ENCODE measurements around the gene GDF10.

Gene GDF10

DNA sequence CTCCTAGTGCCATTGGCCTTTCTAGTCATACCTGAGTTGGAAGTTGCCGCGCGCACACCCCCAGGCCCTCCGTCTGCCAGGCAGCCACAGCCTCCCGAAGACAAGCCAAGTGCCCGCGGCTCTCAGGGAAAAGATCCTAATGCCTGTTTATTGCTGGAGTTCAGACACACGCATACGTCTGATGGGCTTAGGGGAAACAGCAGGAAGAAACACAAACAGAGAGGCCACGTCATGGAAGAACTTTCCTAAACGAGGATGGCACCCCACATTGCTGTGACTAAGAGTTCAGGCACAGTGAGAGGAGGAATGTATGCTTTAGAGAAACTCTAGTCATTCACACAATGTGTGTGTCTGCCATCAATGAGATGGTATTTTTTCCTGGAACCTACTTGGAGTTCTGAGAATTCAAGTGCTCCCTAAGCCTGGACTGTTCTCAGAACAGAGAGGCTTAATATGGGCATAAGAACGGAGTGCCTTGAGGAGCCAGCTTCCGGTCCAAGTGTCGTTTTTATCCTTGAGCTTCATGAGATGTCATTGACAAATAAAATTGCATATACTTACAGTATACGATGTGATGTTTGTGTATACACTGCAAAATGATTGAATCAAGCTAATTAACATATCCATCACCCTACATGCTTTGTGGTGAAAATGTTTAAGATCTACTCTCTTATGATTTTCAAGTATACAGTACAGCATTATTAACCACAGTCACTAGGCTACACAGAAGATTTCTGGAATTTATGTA lies 36.6 kb downstream of the GDF10 start:
- no peak for DNase-seq

DNA sequence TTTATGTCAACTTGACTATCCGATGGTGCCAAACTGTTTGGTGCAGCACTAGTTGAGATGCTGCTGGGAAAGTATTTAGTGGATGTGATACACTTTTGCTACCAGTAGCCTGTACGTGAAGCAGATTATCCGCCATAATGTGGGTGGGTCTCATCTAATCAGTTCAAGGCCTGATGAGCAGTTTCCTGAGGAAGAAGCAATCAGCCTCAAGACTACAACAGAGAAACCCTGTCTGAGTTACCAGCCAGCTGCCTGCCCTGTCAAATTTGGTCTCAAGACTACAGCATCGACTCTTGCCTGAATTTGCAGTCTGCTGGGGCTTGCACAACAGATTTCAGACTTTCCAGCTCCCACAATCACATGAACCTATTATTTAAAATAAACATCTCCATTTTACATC lies 37.3 kb downstream of the GDF10 start:
- no peak for DNase-seq

- DNase-seq, result no peak
Observed at GRCh38 chr10:47339186-47339735, 39.3 kb downstream of the GDF10 start.

- peak; percentile 33 for DNase-seq
Observed at GRCh38 chr10:47339759-47340607, 40.0 kb downstream of the GDF10 start.

GRCh38 chr10:47340608-47341170 lies 40.7 kb downstream of the GDF10 start:
- DNase-seq, result peak; percentile 4

DNA sequence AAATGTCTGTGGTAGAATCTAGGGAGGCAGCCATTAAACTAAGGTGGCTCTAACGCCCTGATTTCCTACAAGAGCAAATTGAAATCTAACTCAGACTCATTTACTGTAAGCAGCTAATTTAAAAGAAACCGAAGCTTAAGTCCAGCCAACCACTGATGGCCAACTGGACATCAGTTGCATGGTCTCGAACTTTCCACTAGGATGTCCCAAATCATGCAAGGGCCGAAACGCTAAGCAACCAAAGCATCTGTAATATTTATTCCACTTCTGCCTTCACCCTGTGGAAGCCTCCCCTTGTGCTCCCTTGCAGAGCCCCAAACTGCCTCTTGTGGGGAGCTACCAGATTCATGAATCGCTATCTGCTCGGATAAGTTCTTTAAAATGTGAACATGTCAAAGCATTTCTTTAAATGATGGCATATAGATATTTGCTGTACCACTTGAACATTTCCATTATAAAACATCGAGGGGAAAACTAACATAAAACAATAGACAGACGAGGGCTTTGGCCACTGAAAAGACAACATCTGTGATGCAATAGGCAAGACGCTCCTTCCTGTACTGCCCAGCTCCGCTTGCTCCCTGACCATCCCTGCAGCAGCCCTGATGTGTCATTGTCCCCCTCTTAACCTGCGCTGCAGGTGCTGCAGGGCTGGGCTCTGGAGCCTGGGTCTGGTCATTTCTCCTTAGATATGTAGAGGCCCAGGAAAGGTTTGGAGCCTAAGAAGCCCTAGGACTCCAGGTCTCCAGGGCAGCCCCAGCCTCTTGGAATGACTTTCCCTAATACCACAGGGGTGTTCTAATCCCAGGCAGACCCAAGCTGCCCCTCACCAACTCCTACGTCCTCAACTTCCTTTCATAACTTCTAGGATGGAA lies 45.2 kb downstream of the GDF10 start:
- DNase-seq, result no peak

DNA sequence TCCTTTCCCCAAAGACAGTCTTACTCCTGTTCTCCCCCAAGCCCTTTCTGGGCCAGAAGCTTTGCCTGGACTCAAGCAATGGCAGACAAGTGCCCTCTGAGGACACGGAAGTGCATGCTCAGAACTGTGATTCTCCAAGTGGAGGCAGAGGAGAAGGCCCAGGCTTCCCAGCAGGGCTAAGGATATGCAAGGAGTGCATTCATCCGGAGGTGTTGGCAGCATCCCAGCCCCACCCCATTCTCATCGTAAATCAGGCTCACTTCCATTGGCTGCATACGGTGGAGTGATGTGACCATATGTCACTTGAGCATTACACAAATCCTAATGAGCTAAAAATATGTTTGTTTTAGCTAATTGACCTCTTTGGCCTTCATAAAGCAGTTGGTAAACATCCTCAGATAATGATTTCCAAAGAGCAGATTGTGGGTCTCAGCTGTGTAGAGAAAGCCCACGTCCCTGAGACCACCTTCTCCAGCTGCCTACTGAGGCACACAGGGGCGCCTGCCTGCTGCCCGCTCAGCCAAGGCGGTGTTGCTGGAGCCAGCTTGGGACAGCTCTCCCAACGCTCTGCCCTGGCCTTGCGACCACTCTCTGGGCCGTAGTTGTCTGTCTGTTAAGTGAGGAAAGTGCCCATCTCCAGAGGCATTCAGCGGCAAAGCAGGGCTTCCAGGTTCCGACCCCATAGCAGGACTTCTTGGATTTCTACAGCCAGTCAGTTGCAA lies 46.7 kb downstream of the GDF10 start:
- no peak for DNase-seq

GRCh38 chr10:47347303-47347675 lies 47.3 kb downstream of the GDF10 start:
- no peak for DNase-seq

DNA sequence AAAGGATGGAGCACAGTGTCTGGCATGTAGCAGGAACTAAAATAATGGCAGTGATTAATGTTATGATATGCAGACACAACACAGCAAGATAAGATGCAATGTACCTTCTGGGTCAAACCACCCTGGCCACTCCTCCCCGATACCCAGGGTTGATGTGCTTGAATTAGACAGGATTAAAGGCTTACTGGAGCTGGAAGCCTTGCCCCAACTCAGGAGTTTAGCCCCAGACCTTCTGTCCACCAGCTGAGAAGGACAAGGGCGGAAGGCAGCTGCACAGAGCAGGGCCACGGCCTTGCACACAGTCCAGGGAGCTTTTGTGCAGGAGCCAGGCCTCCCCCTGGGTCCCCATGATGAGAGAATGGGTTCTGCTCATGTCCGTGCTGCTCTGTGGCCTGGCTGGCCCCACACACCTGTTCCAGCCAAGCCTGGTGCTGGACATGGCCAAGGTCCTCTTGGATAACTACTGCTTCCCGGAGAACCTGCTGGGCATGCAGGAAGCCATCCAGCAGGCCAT lies 48.2 kb downstream of the GDF10 start, which contains the start of gene RBP3:
TSS of gene RBP3 (plus strand) at position 226 of the 514 bp plus-strand sequence. CDS start at position 348, 122 bp downstream.
- DNase-seq, result no peak

- no peak for DNase-seq
Observed at GRCh38 chr10:47348661-47349470, 48.9 kb downstream of the GDF10 start.

- DNase-seq, result no peak
Observed at GRCh38 chr10:47349516-47349915, 49.5 kb downstream of the GDF10 start.

DNA sequence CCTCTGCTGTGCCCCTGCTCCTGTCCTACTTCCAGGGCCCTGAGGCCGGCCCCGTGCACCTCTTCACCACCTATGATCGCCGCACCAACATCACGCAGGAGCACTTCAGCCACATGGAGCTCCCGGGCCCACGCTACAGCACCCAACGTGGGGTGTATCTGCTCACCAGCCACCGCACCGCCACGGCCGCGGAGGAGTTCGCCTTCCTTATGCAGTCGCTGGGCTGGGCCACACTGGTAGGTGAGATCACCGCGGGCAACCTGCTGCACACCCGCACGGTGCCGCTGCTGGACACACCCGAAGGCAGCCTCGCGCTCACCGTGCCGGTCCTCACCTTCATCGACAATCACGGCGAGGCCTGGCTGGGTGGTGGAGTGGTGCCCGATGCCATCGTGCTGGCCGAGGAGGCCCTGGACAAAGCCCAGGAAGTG lies 50.0 kb downstream of the GDF10 start:
- no peak for DNase-seq

- no peak for DNase-seq
Observed at GRCh38 chr10:47350671-47351640, 51.0 kb downstream of the GDF10 start.

GRCh38 chr10:47351899-47352815 lies 52.2 kb downstream of the GDF10 start:
- DNase-seq, result no peak

DNA sequence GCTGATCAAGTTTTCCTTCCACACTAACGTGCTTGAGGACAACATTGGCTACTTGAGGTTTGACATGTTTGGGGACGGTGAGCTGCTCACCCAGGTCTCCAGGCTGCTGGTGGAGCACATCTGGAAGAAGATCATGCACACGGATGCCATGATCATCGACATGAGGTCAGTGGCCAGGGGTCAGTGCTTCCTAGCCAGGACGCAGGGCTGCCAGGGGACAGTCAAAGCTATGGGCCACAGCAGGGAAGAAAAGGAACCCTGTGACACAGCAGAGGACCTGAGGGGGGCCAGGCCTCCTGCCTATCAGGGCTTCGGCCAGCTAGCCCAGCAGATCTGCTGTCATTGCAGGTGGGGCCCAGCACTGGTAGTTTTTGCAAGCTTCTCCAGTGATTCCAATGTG lies 53.4 kb downstream of the GDF10 start:
- no peak for DNase-seq

DNA sequence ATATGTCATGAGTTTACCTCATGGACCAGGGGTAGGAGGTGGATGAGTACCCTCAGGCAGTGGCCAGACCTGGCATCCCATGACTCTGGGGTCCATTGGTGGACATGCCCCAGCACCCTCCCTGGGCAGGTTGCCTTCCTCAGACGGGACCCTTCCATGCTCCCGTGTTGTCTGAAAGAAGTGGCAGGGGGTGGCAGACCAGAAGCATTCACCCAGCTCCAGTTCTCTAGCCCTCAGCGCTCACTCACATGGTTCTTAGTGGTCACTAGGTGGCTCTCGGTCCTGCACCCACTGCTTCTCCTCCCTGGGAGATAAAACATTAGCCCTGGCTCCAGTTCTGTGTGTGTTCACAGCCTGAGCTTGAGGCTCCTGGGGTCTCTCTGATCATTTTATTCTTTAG lies 54.2 kb downstream of the GDF10 start:
- DNase-seq, result no peak

GRCh38 chr10:47354900-47355299 lies 54.9 kb downstream of the GDF10 start:
- no peak for DNase-seq

DNA sequence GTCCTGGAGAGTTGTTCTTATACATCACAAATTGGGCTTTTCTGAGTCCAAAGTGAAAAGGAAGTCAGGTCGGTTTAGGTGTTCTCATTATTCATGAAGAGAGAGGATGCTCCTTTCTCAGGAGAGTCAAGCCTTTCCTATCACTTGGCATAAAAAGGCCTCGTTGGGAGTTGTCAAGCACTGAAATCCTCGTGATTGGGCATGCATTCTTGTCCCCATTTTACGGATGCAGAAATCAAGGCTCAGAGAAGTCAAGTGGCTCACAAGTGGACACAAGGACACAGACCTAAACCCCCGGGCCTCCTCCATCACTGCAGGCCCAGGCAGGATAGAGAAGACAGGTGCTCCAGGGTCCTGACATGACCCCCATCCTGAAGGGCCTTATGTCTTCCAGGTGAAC lies 56.7 kb downstream of the GDF10 start:
- no peak for DNase-seq
